Body of pancreas (tissue), 4 donors: Measurements from ENCODE around the gene FHOD1. TPM values are rescaled to one million over a fixed set of nuclear protein-coding genes. Genes with fewer than 3 reads are reported as not detected.

Source experiments
- ATAC-seq: fragments of 150-250 bp; one replicate; pipeline ENCODE4 v1.9.1; 2016
- DNase-seq, 4 donors: peaks; one replicate each; pipeline ENCODE4 v3.0.0-alpha.2; 2019
- H3K27ac ChIP-seq, 4 donors: fragments of 200-600 bp; sonication (generic); 1 replicate in 3 of 4; 2 replicates in 1 of 4; pipeline versions ENCODE4 v1.5.1 to v1.6.1; 2016 to 2019; ENCODE audit warnings: mild to moderate bottlenecking in 1 of 4, mixed read lengths in 1 of 4, moderate library complexity in 1 of 4
- H3K27me3 ChIP-seq, 2 donors: fragments of 200-600 bp; sonication (generic); one replicate each; pipeline ENCODE4 v1.6.0; 2016; ENCODE audit warnings: mild to moderate bottlenecking in 1 of 2
- H3K36me3 ChIP-seq, 2 donors: fragments of 200-600 bp; sonication (generic); replicated peaks in 1 of 2; 2 replicates each; pipeline ENCODE4 v1.5.1; 2016; ENCODE audit warnings: low read depth in 2 of 2; ENCODE audit not compliant: insufficient read depth in 1 of 2
- H3K4me1 ChIP-seq: fragments of 200-600 bp; sonication (generic); one replicate; pipeline ENCODE4 v1.6.0; 2016
- H3K4me3 ChIP-seq, 2 donors: fragments of 200-600 bp; sonication (generic); 1 replicate in 1 of 2; 2 replicates in 1 of 2; pipeline ENCODE4 v1.5.1; 2016 to 2019
- H3K9me3 ChIP-seq, 3 donors: fragments of 200-600 bp; sonication (generic); 1 replicate in 2 of 3; 2 replicates in 1 of 3; pipeline ENCODE4 v1.5.1; 2016
- CTCF ChIP-seq, 7 experiments: fragments of 450-650 bp in 4 of 7; fragments of 200-600 bp in 3 of 7; sonication (generic) in 3 of 7; IDR thresholded peaks; one replicate each; pipeline ENCODE4 v1.5.1; 2016 to 2019; ENCODE audit warnings: antibody characterized with exemption in 7 of 7
- POLR2A ChIP-seq, 3 donors: fragments of 450-650 bp; IDR thresholded peaks; one replicate each; pipeline ENCODE4 v1.6.1; 2016; ENCODE audit warnings: antibody characterized with exemption in 3 of 3, mild to moderate bottlenecking in 2 of 3
- WGBS, 2 donors: methylation state at CpG; one replicate each; pipeline ENCODE4 v1.1.5; 2017; 5-methylcytosine and 5-hydroxymethylcytosine counted together
- intact Hi-C: fragments of 100-400 bp; cut with DNase I; formaldehyde crosslinking; loops from one replicate; pipeline ENCODE4 v1.15.1; 2023
- total RNA-seq, 2 donors: library from RNA; depleted of rRNA; stranded (reverse); fragments of >200 nt; gene quantifications; one replicate each; pipeline ENCODE4 v1.1.0, GENCODE V29; 2016

Gene FHOD1
- total RNA-seq, 2 donors from 2014 or later = 12.2 to 26.4 TPM

- DNase-seq (no peak), ATAC-seq (no peak)
- Histone ChIP-seq H3K4me1 (peaks cover 33% of the 10 kb centered on the region), H3K4me3 (no peak overlapping the region), H3K36me3 (peaks cover 12 to 21% of the 10 kb centered on the region in 2 donors), H3K27ac (no peak overlapping the region), H3K27me3 (no peaks in the 10 kb centered on the region), H3K9me3 (no peaks in the 10 kb centered on the region)
- intact Hi-C loops = no loop called here
- no peak for TF ChIP-seq CTCF (IDR thresholded peaks at IDR 0.05)
- no peak for TF ChIP-seq POLR2A (IDR thresholded peaks at IDR 0.05)
These were observed 53.7 kb downstream of the FHOD1 start for GRCh38 chr16:67193536-67193935.

GRCh38 chr16:67192781-67193361 lies 54.4 kb downstream of the FHOD1 start:
- 10 to 19% methylated on average over 9 to 16 of the region's 17 CpGs for WGBS, 2 donors
- Histone ChIP-seq H3K27ac (peak overlapping the region in 3 of 4 donors; percentile 61 to 76 (median 69)), H3K27me3 (no peaks in the 10 kb centered on the region), H3K36me3 (peaks cover 12 to 21% of the 10 kb centered on the region in 2 donors), H3K4me3 (peak overlapping the region; percentile 71 to 87), H3K4me1 (peaks cover 26% of the 10 kb centered on the region), H3K9me3 (no peaks in the 10 kb centered on the region)
- ATAC-seq (no peak), DNase-seq (no peak)
- intact Hi-C loops = no loop called here
- TF ChIP-seq CTCF (IDR thresholded peaks at IDR 0.05) = no peak
- no peak for TF ChIP-seq POLR2A (IDR thresholded peaks at IDR 0.05)

GRCh38 chr16:67191995-67192681 lies 55.1 kb downstream of the FHOD1 start, which contains the start of gene E2F4:
E2F4 (plus strand) TSS chr16:67192155; CDS start chr16:67192228, 73 bp downstream.
- Histone ChIP-seq H3K27ac (peak within 1 kb of the TSS; percentile 54 to 76 (median 65)), H3K36me3 (peaks cover 12 to 17% of the 10 kb centered on the region in 2 donors), H3K4me1 (peaks cover 24% of the 10 kb centered on the region), H3K27me3 (no peaks in the 10 kb centered on the region), H3K4me3 (peak within 1 kb of the TSS; percentile 71 to 87), H3K9me3 (no peaks in the 10 kb centered on the region)
- DNase-seq = peak; percentile 90 to 93 (median 92)
- intact Hi-C loops = no loop called here
- peak in 3 of 7 experiments; percentile 2 to 30 (median 2) for TF ChIP-seq CTCF (IDR thresholded peaks at IDR 0.05)
- TF ChIP-seq POLR2A (IDR thresholded peaks at IDR 0.05) = peak; percentile 37 to 57 (median 56)
- peak; percentile 97 for ATAC-seq
- 0% methylated on average over 6 to 53 of the region's 54 CpGs for WGBS, 2 donors

- H3K27ac ChIP-seq = no peak overlapping the region
These were observed 55.8 kb downstream of the FHOD1 start for GRCh38 chr16:67191411-67191994.

More at GRCh38 chr16:67191411-67191994, 55.8 kb downstream of the FHOD1 start:
- DNase-seq (no peak), ATAC-seq (no peak)
- no peak overlapping the region for H3K4me3 ChIP-seq
- H3K4me1 ChIP-seq = peaks cover 24% of the 10 kb centered on the region
- no peaks in the 10 kb centered on the region for H3K27me3 ChIP-seq
- intact Hi-C loops = no loop called here
- peaks cover 12 to 13% of the 10 kb centered on the region in 2 donors for H3K36me3 ChIP-seq
- WGBS, 2 donors = 6 to 9% methylated on average over 9 of the region's 9 CpGs
- no peaks in the 10 kb centered on the region for H3K9me3 ChIP-seq
- no peak for TF ChIP-seq CTCF (IDR thresholded peaks at IDR 0.05)
- no peak for TF ChIP-seq POLR2A (IDR thresholded peaks at IDR 0.05)
